HG02840 (cell line): ENCODE data around the gene PHTF2.
"Not testable (repeated sequence)": the region's sequence is repeated elsewhere in the genome, so short reads cannot be mapped to it uniquely, and the experiment has no call there.

ENCODE experiments used
- ATAC-seq: cut with Tn5 transposase; IDR thresholded peaks from one replicate; pipeline ENCODE4 v1.9.1; 2021; ENCODE audit warnings: mild to moderate bottlenecking, moderate library complexity, moderate number of reproducible peaks; ENCODE audit not compliant: unreplicated experiment, low FRiP score

The PHTF2 gene

DNA sequence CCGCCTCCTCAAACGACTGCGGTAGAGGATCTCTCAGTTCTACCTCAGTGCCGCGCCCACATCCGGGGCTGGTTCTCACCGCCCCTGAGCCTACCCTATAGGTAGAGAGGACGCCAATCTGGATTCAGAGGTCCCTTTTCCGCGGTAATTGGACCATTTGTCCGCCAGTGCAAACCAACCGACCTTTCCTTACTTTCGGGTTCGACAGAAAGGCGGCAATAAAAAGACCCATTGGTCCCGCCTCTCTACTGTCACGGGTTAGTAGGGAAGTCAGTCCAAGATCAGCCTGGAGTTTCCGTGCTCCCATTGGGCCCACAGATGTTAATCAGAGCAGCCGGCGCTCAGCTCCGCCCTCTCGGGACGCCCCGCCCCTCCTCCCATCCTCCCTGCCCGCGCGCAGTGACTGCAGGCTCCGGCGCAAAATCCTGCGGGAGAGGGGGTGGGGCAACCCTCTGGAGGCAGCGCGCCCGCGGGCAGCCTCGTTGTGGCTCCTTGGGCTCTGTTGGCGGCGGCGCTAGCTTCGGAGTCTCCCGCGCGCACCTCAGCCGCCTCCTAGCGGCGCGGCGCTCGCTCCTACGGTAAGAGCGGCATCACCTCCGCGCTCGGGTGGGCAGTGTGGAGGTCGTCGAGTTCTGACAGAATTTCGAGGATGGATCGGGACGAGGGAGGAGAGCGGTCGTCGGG is at the start of gene PHTF2, which contains the start of gene TMEM60:
Gene PHTF2 (plus strand): TSS at position 380 of the 684 bp plus-strand sequence.
Gene TMEM60 (minus strand): TSS at position 41 of the 684 bp plus-strand sequence. CDS start 4,061 bp downstream, outside the sequence.
- ATAC-seq, result peak; percentile 95

DNA sequence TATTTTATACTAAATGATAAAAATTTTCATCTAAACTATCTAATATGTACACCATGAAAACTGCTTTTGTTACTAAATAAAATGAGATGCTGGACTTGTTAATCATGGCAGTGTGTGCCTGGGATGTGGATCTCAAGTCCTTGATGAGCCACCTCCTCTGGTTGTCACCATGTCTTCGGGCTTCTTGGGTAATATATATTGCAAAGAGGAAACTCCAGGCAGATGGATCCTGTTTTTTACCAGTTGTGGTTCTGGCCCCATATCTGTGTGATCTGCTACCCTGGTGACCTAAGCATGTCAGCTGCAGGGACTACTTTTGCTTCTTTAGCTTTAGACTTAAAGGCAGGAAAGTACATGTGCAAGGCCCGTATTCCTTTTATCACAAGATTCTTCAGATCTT is 46.6 kb upstream of the PHTF2 start:
- no peak for ATAC-seq

DNA sequence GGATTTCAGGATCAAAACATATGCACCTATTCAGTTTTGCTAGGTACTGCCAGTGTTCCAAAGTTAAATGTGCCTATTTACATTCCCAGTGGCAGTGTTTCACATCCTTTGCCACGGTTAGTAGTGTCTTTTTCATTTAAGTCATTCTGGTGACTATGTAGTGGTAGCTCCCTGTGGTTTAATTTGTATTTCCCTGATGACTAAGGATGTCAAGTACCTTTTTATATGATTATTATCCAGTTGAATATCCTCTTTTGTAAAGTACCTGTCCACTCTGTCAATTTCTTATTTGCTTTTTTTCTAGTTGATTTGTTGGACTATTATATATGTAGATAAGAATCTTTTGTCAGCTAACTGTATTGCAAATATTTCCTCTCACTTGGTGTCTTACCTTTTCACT is 45.4 kb upstream of the PHTF2 start:
- ATAC-seq, result no peak

DNA sequence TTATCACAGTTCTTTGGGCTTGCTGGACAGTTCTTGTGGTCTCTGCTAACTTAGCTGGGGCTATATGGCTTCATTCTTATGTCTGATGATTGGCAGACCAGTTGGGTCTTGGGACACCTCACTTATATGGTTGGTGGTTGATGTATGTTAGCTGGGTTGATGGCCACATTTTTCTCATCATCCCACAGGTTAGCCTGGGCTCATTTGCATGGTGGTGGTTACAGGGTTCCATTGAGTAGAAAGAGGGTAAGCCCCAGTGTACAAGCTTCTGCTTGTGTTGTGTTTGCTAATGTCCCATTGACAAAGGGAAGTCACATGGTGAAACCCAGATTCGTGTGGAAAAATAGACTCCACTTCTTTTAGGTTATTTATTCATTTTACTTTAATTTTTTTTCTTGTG is 41.0 kb upstream of the PHTF2 start:
- ATAC-seq, result peak; percentile 81

DNA sequence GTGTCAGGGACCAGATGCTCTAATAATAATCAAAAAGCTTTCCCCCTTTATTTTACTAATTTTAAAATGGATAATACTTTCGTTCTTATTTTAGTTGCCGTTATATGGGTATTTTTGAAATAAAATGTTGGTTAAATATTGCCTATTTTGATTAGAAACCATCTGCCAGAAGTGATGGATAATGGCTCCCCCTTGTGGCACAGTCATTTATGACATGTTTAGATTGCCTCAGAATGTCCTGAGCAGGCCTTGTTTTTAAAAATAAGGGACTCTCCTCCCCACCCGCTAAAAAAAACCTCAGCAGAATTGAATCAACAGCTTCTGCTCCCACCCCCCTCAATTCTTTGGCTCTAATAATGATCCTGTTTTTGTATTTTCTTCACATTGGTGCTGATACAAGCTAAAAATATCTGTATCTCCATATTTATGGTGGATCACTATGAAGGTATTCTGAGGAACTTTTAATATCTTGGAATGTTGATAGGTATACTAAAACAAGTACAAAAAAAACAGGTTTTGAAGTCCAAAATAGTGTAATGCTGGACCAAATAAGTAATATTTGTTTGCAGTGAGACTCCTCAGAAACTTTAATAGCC is 39.2 kb upstream of the PHTF2 start:
- ATAC-seq, result no peak

DNA sequence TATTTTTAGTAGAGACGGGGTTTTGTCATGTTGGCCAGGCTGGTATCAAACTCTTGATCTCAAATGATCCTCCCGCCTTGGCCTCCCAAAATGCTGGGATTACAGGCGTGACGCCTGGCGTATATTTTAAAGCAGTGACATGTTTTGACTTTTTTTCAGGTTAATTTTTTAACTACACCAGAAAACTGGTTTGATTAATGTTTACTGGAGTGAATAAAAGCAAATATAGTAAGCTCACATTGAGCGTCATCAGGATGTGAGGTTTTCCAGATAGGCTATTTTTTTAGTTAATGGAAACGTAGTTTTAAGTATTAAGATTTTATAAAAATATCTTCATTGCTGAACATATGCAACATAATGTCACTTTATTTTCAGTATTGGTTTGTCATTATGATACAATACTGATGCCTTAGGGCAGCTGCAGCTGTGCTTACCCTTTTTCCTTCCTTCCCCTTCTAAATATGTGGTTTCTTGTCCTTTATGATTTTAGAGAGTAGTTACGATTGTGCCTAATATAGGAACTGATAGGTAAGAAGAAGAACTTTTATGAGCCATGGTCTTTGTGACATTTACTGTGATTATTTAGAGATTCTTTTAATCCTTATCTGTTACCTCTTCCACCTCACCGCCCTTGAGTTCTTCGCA is 37.6 kb upstream of the PHTF2 start:
- no peak for ATAC-seq

DNA sequence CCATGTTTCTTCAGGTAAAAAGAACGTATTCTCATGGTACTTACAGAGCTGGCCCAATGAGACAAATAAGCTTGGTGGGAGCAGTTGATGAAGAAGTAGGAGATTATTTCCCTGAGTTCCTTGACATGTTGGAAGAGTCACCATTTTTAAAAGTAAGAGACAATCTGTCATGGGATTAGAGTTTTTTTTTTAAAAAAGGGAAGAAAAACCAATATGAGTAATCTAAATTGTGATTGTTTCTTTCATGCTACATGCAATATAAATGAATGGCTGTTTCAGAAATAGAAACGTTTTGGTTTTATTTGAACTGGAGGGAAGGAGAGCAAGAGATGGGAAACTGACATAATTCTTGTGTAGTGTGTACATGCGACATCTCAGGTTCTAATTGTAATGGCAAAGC is 33.1 kb upstream of the PHTF2 start:
- ATAC-seq, result no peak

DNA sequence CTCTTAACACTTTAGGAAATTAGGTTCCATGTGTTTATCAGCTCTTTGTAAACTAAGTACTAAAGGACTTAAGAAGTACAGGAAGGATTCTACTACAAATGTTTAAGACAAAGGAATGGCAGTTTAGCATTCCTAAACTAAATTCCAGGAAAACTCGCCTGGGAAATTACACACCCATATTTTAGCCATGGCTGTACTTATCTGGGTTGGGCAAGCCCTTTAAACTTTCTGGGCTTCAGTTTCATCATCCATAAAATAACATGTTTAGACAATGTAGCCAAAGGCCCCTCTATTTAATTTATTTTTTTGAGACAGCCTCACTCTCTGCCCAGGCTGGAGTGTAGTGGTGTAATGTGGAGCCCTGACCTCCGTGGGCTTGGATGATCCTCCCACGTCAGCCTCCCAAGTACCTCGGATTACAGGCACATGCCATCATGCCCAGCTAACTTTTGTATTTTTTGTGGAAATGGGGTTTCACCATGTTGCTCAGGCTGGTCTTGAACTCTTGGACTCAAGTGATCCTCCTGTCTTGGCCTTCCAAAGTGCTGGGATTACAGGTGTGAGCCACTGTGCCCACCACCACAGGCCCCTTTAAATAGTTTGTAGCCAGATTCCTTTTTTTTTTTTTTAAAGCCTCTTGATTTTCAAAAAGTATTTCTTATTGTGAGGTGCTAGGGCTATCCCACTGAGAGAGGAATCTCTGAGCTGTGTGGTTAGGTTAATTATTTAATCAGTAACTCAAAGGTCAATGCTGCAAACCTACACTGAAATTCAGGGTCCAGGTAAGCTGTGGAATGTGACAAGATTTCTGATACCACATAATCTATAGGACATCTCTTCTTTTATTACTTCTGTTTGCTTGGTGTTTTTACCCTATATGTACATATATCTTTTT is 32.4 kb upstream of the PHTF2 start:
- ATAC-seq, result no peak

DNA sequence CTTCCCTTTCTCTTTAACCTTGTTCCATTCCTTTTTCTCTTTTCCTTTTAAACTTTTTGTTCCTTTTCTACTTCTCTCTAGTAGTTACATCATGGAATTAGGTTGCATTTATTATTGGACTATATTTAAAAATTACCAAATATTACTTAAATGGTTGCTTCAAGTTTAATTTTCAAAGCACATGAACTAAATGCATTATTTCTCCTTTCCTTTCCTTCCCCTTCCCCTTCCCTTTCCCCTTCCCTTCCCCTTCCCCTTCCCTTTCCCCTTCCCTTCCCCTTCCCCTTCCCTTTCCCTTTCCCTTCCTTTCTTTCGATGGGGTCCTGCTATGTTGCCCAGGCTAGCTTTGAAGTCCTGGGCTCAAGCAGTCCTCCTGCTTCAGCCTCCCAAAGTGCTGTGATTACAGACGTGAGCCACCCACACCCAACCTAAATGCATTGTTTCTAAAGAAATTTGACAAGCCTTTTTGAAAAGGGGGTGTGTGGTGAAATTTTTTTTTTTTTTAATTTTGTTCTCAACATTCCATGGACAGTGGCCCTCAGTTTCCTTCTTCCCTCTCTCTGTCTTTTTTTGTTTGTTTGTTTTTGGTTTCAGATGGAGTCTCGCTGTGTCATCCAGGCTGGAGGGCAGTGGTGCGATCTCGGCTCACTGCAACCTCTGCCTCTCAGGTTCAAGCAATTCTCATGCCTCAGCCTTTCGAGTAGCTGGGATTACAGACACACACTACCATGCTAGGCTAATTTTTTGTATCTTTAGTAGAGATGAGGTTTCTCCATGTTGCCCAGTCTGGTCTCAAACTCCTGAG is 31.6 kb upstream of the PHTF2 start:
- no peak for ATAC-seq

DNA sequence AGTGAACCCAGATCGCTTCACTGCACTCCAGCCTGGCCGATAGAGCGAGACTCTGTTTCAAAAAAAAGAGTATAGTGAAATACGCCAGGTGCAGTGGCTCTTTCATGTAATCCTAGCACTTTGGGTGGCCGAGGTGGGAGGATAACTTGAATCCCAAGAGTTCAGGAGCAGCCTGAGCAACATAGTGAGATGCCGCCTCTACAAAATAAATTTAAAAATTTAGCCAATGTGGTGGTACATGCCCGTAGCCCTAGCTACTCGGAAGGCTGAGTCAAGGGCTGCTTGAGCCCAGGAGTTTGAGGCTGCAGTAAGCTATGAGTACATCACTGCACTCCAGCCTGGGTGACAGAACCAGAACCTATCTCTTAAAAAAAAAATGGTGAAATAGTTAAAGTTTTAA is 28.3 kb upstream of the PHTF2 start:
- no peak for ATAC-seq

DNA sequence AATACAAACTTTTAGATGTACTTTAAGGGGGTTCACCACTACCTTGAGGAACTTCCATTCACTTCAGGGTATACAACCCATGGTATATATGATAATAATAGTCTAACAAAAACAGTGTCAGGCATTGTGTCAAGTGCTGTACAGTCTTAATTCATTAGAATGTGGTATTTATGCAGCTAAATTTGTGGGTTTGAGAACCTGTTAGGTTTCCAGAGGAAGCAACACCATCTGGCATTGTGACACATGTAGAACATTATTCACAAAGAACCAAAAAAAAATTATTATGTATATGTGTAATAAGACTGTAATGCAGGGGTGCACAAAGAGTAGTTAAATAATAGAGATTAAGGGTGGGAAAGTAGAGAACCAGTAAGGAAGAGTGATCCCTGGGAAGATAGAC is 26.7 kb upstream of the PHTF2 start:
- no peak for ATAC-seq

DNA sequence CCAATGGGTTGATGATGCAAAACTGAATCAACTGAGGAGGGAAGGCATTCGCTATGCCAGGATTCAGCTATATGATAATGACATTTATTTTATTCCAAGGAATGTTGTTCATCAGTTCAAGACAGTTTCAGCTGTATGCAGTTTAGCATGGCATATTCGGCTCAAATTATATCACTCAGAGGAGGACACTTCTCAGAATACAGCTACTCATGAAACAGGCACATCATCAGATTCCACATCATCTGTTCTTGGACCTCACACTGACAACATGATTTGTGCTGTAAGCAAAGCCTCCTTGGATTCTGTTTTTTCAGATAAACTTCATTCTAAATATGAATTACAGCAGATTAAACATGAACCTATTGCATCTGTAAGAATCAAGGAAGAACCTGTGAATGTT is 20.0 kb upstream of the PHTF2 start:
- ATAC-seq, result no peak

DNA sequence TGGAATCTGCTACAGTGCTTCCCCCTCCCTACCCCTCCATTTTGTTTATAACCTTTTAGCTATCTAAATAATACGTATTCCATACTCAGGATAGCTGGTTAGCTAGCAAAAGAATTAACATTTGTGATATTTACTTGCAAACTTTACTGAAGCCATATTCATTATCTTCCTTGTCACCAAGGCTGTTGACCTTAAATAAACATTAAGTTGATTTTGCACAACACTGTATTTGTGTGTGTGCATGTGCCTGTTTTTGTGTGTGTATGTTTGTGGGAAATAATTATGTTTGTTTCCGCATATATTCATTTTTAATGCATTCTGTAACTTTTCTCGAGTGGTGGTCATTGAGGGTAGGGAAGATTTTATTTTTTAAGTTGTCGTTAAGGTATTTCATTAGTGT is 16.2 kb upstream of the PHTF2 start:
- no peak for ATAC-seq

DNA sequence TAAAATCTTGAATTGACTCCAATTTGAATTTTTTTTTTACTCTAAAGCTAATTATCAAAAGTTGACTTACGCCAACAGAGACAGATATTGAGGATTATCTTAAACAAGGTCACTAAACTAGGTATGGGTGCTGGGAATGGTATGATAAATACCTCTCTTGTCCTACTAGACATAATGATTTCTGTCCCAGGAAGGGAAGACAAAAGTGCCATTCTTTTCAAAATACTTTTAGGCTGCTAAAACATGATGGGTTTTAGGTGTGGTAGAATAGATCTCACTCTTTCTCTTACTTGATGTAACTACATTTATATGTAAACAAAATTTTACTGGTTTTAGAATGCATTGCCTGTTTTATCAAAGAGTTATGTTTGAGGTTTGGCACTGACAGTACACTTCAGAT is 15.5 kb upstream of the PHTF2 start:
- ATAC-seq, result no peak

DNA sequence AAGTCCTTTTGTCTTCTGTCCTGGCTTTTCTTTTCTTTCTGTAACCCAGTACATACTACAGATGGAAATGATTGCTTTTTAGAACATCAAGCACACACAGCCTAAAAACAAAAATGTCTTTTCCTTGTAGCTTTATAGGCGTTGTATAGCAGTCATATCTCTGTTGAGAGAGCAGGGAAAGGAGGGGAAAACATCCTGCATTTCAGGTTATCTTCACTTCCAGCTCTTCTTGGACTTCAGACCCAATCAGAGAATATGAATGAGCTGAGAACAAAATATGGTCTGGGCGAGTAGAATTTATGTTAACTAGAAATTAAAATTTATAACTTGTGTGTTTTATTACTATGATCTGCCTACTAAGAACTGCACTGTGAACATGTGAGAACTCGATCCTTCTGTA is 15.0 kb upstream of the PHTF2 start:
- ATAC-seq, result no peak

DNA sequence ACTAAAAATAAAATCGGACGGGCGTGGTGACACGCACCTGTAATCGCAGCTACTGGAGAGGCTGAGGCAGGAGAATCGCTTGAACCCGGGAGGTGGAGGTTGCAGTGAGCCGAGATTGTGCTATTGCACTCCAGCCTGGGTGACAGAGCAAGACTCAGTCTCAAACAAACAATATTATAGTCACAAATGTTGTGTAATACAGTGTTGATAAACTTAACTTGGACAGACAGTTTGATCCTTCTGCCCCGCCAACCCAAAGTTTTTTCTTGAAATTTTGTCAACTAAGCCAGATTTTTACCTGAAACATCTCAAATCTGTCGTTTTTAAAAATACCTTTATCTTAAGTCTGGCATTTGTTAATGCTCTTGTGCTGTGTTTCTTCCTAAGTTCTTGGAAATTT is 14.1 kb upstream of the PHTF2 start:
- ATAC-seq, result not testable (repeated sequence)

DNA sequence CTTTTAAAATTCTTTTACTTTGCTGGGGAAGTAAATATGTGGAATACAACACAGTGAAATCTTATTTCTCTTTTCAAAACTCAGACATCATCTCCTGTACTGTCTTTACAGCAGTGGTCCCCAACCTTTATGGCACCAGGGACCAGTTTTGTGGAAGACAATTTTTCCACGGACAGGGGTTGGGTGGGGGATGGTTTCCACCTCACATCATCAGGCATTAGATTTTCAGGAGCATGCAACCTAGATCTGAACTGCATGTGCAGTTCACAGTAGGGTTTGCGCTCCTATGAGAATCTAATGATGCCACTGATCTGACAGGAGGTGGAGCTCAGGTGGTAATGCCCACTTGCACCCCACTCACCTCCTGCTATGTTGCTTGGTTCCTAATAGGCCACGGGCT is 12.6 kb upstream of the PHTF2 start:
- ATAC-seq, result no peak

DNA sequence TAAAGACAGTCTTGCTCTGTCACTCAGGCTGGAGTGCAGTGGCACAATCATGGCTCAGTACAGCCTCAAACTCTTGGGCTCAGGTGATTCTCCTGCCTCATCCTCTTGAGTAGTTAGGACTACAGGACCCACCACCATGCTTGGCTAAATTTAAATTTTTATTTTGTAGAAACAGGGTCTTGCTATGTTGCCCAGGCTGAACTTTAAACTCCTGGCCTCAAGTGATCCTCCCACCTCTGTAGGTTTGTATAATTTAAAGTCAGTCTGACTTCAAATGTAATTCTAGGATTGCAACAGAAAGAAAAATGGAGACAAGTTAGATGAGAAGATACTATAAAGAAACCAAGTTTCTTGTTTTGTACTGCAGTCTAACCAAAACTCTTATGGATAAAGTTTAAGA is 11.8 kb upstream of the PHTF2 start:
- ATAC-seq, result no peak

DNA sequence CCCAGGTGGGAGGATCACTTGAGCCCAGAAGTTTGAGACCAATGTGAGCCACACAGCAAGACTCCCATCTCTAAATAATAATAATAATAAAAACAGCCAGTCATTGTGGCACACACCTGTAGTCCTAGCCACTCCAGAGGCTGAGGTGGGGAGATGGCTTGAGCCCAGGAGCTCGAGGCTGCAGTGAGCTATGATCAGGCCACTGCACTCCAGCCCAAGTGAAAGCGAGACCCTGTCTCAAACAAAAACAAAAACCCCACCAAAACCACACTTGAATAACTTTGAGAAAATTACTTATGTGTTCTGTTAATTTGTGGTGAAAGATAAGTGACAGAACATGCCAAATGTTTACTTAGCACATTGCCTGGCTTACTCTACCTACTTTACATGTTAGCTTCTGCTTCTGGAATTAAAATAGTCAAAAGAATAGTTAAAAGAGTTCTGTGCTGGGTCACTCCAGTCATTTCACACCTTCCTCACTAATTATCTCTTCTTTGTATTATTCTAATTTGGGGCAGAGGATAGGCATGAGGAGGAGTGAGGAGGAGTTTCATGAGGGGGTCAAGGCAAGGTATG is 10.2 kb upstream of the PHTF2 start:
- ATAC-seq, result peak; percentile 55

DNA sequence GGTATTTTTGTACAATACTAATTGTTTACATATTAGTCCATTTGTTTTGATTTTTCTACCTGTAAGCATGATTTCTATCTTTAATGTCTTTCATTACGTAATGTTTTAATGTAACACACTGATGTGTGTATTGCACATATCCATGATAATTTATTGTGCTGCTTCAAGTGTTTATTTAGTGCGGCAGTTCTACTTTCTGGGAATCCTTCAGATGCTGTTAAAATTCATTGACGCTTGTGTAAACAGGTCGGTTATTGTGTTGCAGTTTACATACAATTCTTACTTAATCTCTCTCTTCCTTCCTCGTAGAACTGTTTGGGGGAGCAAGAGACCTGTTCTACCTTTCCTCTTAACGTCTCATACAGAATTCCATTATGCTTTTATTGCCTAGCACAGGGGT is 7.2 kb upstream of the PHTF2 start:
- no peak for ATAC-seq
